ENCODE data around the gene TRAPPC5.

TRAPPC5 gene

GRCh38 chr19:7680606-7681339, at the start of gene TRAPPC5:
Gene TRAPPC5 (plus strand): TSS chr19:7680833. CDS start chr19:7682254, 1,421 bp downstream.
- DNase-seq (ENCODE audit: low read depth): peak; percentile 82

GRCh38 chr19:7631577-7631976, 49.1 kb upstream of the TRAPPC5 start:
- DNase-seq (ENCODE audit: low read depth): no peak

- DNase-seq (ENCODE audit: low read depth): no peak
These were observed 48.1 kb upstream of the TRAPPC5 start for GRCh38 chr19:7632340-7633203.

- DNase-seq (ENCODE audit: low read depth): no peak
These were observed 46.9 kb upstream of the TRAPPC5 start, which contains the start of gene PCP2 for GRCh38 chr19:7633698-7634097. Gene PCP2 (minus strand): TSS chr19:7633719. CDS start chr19:7633457, 262 bp downstream.

- no peak for DNase-seq (ENCODE audit: low read depth)
These were observed 45.0 kb upstream of the TRAPPC5 start for GRCh38 chr19:7635670-7636069.

GRCh38 chr19:7636317-7636690, 44.3 kb upstream of the TRAPPC5 start:
- DNase-seq (ENCODE audit: low read depth): no peak

GRCh38 chr19:7636691-7637373, 43.8 kb upstream of the TRAPPC5 start, which contains the start of gene STXBP2:
Gene STXBP2 (plus strand): TSS chr19:7637110. CDS start chr19:7637150, 40 bp downstream.
- peak; percentile 37 for DNase-seq (ENCODE audit: low read depth)

- DNase-seq (ENCODE audit: low read depth): no peak
These were observed 43.0 kb upstream of the TRAPPC5 start for GRCh38 chr19:7637374-7638256.

- no peak for DNase-seq (ENCODE audit: low read depth)
These were observed 41.7 kb upstream of the TRAPPC5 start for GRCh38 chr19:7638802-7639465.

GRCh38 chr19:7639863-7640348, 40.7 kb upstream of the TRAPPC5 start:
- no peak for DNase-seq (ENCODE audit: low read depth)

- no peak for DNase-seq (ENCODE audit: low read depth)
These were observed 39.8 kb upstream of the TRAPPC5 start for GRCh38 chr19:7640803-7641202.

GRCh38 chr19:7641290-7642276, 39.0 kb upstream of the TRAPPC5 start:
- no peak for DNase-seq (ENCODE audit: low read depth)

GRCh38 chr19:7642295-7643030, 38.2 kb upstream of the TRAPPC5 start:
- no peak for DNase-seq (ENCODE audit: low read depth)

GRCh38 chr19:7643031-7643415, 37.6 kb upstream of the TRAPPC5 start:
- no peak for DNase-seq (ENCODE audit: low read depth)

GRCh38 chr19:7643629-7644549, 36.7 kb upstream of the TRAPPC5 start:
- DNase-seq (ENCODE audit: low read depth): peak; percentile 22

- DNase-seq (ENCODE audit: low read depth): no peak
These were observed 36.1 kb upstream of the TRAPPC5 start for GRCh38 chr19:7644550-7644877.

GRCh38 chr19:7645163-7645562, 35.5 kb upstream of the TRAPPC5 start:
- no peak for DNase-seq (ENCODE audit: low read depth)
